ENCODE measurements around the gene GALNT15. TPM values are rescaled to one million over a fixed set of nuclear protein-coding genes. Genes with fewer than 3 reads are reported as not detected.

Gene GALNT15
- total RNA-seq, 2 experiments from 2014 or later: not detected

- no peak for ATAC-seq
- no peaks in the 10 kb centered on the region for H3K36me3 Mint-ChIP-seq (ENCODE audit: low read depth)
- CTCF ChIA-PET: no interaction called here
Measured at GRCh38 chr3:16145176-16145575, 29.3 kb upstream of the GALNT15 start.

DNA sequence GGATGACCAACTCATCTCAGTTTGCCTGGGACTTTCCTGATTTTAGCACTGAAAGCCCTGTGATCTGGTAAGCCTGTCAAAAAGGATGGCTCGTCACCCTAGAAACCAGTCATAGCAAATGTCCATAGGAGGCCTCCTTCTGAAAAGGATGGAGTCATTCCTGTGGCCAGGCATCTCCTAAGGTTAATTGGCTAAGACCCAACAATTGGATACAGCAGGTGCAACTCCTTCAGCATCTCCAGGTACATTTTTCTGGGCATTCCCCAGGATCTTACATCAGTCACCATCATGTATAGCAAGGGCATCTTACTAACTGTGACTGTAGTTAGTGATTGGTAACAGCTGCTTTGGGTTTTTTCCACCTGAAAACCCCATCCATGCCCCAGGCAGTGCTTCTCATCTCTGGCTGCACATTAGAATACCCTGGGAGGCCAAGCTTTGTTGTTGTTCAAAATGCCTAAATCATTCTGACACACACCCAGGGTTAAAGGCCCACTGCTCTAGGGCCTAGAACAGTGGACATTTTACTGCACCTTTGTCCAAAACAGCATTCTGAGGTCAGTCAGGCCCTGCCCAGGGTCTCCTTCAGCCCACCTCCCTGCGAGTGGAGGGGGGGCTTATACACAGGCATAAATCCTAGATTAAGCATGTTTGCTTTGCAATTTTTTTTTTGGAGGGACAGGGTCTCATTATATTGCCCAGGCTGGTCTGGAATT is 28.3 kb upstream of the GALNT15 start:
- no peak overlapping the region for H3K4me3 Mint-ChIP-seq
- DNase-seq (no peak), ATAC-seq (no peak)
- no peaks in the 10 kb centered on the region for H3K4me1 Mint-ChIP-seq (ENCODE audit: low read depth)
- H3K27ac Mint-ChIP-seq: no peak overlapping the region
- intact Hi-C loops (cut with micrococcal nuclease): no loop called here
- TF ChIP-seq, protein P1, sequence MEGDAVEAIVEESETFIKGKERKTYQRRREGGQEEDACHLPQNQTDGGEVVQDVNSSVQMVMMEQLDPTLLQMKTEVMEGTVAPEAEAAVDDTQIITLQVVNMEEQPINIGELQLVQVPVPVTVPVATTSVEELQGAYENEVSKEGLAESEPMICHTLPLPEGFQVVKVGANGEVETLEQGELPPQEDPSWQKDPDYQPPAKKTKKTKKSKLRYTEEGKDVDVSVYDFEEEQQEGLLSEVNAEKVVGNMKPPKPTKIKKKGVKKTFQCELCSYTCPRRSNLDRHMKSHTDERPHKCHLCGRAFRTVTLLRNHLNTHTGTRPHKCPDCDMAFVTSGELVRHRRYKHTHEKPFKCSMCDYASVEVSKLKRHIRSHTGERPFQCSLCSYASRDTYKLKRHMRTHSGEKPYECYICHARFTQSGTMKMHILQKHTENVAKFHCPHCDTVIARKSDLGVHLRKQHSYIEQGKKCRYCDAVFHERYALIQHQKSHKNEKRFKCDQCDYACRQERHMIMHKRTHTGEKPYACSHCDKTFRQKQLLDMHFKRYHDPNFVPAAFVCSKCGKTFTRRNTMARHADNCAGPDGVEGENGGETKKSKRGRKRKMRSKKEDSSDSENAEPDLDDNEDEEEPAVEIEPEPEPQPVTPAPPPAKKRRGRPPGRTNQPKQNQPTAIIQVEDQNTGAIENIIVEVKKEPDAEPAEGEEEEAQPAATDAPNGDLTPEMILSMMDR (IDR thresholded peaks at IDR 0.05): no peak
- peaks cover 4% of the 10 kb centered on the region for H3K27me3 Mint-ChIP-seq
- peaks cover 10% of the 10 kb centered on the region for H3K9me3 Mint-ChIP-seq
- CTCF ChIA-PET: interaction anchor here (1.8 kb wide), 1 partner anchor 97 kb away, joined by 4 read pairs; no protein-coding TSS in a partner anchor
- H3K36me3 Mint-ChIP-seq (ENCODE audit: low read depth): no peaks in the 10 kb centered on the region
- POLR2A ChIA-PET: no interaction called here

More at GRCh38 chr3:16145176-16145575, 29.3 kb upstream of the GALNT15 start:
- DNase-seq: no peak
- TF ChIP-seq, protein P1 (IDR thresholded peaks at IDR 0.05): no peak
- POLR2A ChIA-PET: no interaction called here
- Mint-ChIP-seq H3K4me1 (ENCODE audit: low read depth) (no peaks in the 10 kb centered on the region), H3K27ac (no peak overlapping the region), H3K27me3 (peaks cover 3% of the 10 kb centered on the region), H3K4me3 (no peak overlapping the region), H3K9me3 (peaks cover 11% of the 10 kb centered on the region)
- intact Hi-C loops (cut with micrococcal nuclease): no loop called here

- ATAC-seq: no peak
Measured at GRCh38 chr3:16147220-16147994, 27.1 kb upstream of the GALNT15 start.

DNA sequence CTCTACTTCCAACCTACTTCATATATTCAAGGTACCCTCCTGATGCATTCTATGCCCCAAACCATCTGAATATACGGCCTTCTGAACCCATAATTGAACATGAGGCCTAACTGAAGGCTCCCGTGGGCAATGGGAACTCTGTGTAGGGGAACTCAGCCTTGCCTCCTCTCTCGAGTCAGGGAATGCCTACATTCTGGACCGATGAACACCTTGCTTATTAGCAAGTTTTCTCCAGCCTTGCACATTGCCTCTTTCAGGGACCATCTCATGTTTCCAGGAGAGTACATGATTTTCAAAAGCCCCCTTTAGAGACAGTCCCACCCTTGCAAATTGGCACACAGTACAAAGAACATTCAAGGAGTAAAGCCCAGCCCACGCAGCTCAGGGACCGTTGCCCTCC is 26.3 kb upstream of the GALNT15 start:
- no peaks in the 10 kb centered on the region for H3K36me3 Mint-ChIP-seq (ENCODE audit: low read depth)
- intact Hi-C loops (cut with micrococcal nuclease): no loop called here
- DNase-seq (no peak), ATAC-seq (no peak)
- H3K27ac Mint-ChIP-seq: no peak overlapping the region
- no peaks in the 10 kb centered on the region for H3K4me1 Mint-ChIP-seq (ENCODE audit: low read depth)
- peaks cover 6% of the 10 kb centered on the region for H3K27me3 Mint-ChIP-seq
- ChIA-PET POLR2A (no interaction called here), CTCF (interaction anchor here (1.8 to 2.4 kb wide), 2 partner anchors 18 to 99 kb away, joined by 4 to 5 read pairs; no protein-coding TSS in a partner anchor)
- no peak overlapping the region for H3K4me3 Mint-ChIP-seq
- TF ChIP-seq, protein P1 (IDR thresholded peaks at IDR 0.05): no peak
- H3K9me3 Mint-ChIP-seq: peaks cover 13% of the 10 kb centered on the region

More at GRCh38 chr3:16147220-16147994, 27.1 kb upstream of the GALNT15 start:
- H3K36me3 Mint-ChIP-seq (ENCODE audit: low read depth): no peaks in the 10 kb centered on the region
- no peak for DNase-seq
- ChIA-PET POLR2A (no interaction called here), CTCF (interaction anchor here (1.8 to 2.4 kb wide), 2 partner anchors 18 to 98 kb away, joined by 4 to 5 read pairs; no protein-coding TSS in a partner anchor)
- intact Hi-C loops (cut with micrococcal nuclease): no loop called here
- no peak overlapping the region for H3K27ac Mint-ChIP-seq
- no peaks in the 10 kb centered on the region for H3K4me1 Mint-ChIP-seq (ENCODE audit: low read depth)
- TF ChIP-seq, protein P1 (IDR thresholded peaks at IDR 0.05): no peak
- H3K4me3 Mint-ChIP-seq: no peak overlapping the region
- H3K27me3 Mint-ChIP-seq: peaks cover 6% of the 10 kb centered on the region
- peaks cover 13% of the 10 kb centered on the region for H3K9me3 Mint-ChIP-seq

GRCh38 chr3:16148783-16149182 is 25.7 kb upstream of the GALNT15 start:
- Mint-ChIP-seq H3K27ac (no peak overlapping the region), H3K4me3 (no peak overlapping the region), H3K36me3 (ENCODE audit: low read depth) (no peaks in the 10 kb centered on the region), H3K4me1 (ENCODE audit: low read depth) (no peaks in the 10 kb centered on the region), H3K27me3 (peaks cover 6% of the 10 kb centered on the region), H3K9me3 (peaks cover 10% of the 10 kb centered on the region)
- CTCF ChIA-PET: interaction anchor here (2.4 kb wide), 1 partner anchor 19 kb away, joined by 5 read pairs; no protein-coding TSS in a partner anchor
- DNase-seq: no peak
- POLR2A ChIA-PET: no interaction called here
- no peak for ATAC-seq
- intact Hi-C loops (cut with micrococcal nuclease): no loop called here
- TF ChIP-seq, protein P1 (IDR thresholded peaks at IDR 0.05): no peak
